ENCODE measurements around the gene OTOS. TPM values are rescaled to one million over a fixed set of nuclear protein-coding genes. Genes with fewer than 3 reads are reported as not detected.

OTOS gene
- polyA plus RNA-seq, 1 experiment = not detected

DNA sequence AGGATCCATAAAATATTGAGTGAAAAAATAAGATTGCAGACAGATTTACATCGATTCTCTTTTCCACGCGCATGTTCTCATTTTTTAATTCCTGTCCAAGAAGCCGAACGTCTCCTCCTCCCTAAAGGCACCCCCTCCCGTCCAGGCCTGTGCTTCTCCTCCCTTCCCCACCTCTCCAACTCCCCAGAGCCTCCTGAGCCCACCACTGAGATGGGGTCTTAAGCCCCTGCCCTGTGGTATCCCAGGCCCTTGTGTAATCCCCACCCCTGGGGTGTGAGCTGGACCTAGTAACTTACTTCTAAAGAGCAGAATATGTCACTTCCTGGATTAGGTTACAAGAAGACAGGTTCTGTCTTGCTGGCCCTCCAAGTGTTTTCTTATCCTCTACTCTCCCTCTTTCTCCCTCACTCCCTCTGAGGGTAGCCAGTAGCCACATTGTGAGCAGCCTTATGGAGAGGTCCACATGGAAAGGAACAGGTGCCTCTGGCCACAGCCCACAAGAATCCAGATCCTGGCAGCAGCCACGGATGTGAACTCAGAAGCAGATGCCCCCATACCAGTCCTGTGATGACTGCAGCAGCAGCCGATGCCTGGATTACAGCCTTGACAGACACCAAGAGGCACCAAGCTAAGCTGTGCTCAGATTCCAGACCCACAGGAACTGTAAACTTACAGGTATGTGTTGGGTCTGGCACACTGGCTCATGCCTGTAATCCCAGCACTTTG lies 39.6 kb upstream of the OTOS start:
- POLR2A ChIA-PET = no interaction called here
- no peak for DNase-seq (ENCODE audit: low read depth, low spot score)
- TF ChIP-seq, protein P1, sequence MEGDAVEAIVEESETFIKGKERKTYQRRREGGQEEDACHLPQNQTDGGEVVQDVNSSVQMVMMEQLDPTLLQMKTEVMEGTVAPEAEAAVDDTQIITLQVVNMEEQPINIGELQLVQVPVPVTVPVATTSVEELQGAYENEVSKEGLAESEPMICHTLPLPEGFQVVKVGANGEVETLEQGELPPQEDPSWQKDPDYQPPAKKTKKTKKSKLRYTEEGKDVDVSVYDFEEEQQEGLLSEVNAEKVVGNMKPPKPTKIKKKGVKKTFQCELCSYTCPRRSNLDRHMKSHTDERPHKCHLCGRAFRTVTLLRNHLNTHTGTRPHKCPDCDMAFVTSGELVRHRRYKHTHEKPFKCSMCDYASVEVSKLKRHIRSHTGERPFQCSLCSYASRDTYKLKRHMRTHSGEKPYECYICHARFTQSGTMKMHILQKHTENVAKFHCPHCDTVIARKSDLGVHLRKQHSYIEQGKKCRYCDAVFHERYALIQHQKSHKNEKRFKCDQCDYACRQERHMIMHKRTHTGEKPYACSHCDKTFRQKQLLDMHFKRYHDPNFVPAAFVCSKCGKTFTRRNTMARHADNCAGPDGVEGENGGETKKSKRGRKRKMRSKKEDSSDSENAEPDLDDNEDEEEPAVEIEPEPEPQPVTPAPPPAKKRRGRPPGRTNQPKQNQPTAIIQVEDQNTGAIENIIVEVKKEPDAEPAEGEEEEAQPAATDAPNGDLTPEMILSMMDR (IDR thresholded peaks at IDR 0.05; ENCODE audit: low read depth, low read length) = no peak
- H3K9me3 ChIP-seq (ENCODE audit: control insufficient read depth, insufficient read depth, low read length) = no peaks in the 10 kb centered on the region
- CTCF ChIA-PET = no interaction called here
- peaks cover 55% of the 10 kb centered on the region for H3K27me3 ChIP-seq (ENCODE audit: control insufficient read depth, insufficient read depth, low read length)
- H3K27ac ChIP-seq (ENCODE audit: low read depth, low read length) = no peak overlapping the region
- H3K4me3 ChIP-seq (ENCODE audit: low read depth, low read length) = no peak overlapping the region

DNA sequence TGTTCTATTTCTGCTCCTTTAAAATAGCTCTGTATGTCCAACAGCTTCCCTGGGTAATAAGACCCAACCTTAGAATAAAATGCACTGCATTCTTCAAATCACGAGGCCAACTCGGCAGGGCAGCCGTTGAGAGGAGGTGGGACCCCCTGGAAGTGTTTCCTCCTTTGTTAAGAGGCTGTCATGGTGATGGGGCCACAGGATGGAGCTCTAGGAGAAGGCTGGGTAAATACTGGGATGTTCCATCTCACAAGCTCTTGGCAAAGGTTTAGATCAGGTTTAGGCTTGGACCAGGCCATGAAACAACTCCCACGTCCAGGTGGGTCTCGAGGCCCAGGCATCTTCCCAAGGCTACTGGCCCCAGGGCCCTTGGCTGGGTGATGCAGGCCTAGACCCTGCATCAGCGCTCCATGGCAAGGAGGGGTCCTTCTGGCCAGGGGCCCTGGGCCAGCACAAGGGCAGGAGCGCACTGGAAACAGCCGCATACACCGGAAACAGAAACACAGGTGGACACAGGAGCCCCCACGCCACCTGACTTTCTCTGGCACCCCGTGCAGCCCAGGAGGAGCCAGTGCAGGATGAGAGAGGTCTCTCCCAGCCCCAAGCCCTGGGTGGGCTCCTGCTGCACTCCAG lies 38.8 kb upstream of the OTOS start:
- no peak overlapping the region for H3K4me3 ChIP-seq (ENCODE audit: low read depth, low read length)
- ChIA-PET CTCF (interaction anchor here (0.8 kb wide), 1 partner anchor 54 kb away, joined by 3 read pairs; no protein-coding TSS in a partner anchor), POLR2A (no interaction called here)
- TF ChIP-seq, protein P1 (IDR thresholded peaks at IDR 0.05; ENCODE audit: low read depth, low read length) = no peak
- DNase-seq (ENCODE audit: low read depth, low spot score) = no peak
- peaks cover 56% of the 10 kb centered on the region for H3K27me3 ChIP-seq (ENCODE audit: control insufficient read depth, insufficient read depth, low read length)
- H3K27ac ChIP-seq (ENCODE audit: low read depth, low read length) = no peak overlapping the region
- no peaks in the 10 kb centered on the region for H3K9me3 ChIP-seq (ENCODE audit: control insufficient read depth, insufficient read depth, low read length)

DNA sequence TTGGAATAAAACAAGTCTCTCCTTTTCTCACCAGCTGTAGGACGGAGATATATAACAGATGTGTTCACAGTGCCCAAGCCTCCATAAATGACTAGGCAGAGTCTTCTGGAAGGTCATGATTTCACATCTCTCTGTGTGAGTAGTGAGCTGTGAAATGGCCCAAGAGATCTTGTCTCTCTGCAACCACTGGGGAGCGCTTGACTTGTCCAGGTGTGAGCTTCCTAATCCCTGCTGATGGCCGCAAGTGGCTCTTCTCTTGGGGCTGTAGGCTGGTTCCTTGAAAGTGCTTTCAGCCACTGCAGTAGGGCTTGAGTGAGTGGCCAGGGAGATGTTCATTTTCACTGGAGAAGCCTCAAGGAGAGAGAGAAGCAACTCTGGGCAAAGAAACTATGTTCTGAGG lies 38.1 kb upstream of the OTOS start:
- ChIA-PET CTCF (interaction anchor here (0.8 kb wide), 1 partner anchor 54 kb away, joined by 3 read pairs; no protein-coding TSS in a partner anchor), POLR2A (no interaction called here)
- DNase-seq (ENCODE audit: low read depth, low spot score) = no peak
- no peak overlapping the region for H3K27ac ChIP-seq (ENCODE audit: low read depth, low read length)
- H3K9me3 ChIP-seq (ENCODE audit: control insufficient read depth, insufficient read depth, low read length) = no peaks in the 10 kb centered on the region
- H3K27me3 ChIP-seq (ENCODE audit: control insufficient read depth, insufficient read depth, low read length) = peaks cover 57% of the 10 kb centered on the region
- H3K4me3 ChIP-seq (ENCODE audit: low read depth, low read length) = no peak overlapping the region
- TF ChIP-seq, protein P1 (IDR thresholded peaks at IDR 0.05; ENCODE audit: low read depth, low read length) = no peak

DNA sequence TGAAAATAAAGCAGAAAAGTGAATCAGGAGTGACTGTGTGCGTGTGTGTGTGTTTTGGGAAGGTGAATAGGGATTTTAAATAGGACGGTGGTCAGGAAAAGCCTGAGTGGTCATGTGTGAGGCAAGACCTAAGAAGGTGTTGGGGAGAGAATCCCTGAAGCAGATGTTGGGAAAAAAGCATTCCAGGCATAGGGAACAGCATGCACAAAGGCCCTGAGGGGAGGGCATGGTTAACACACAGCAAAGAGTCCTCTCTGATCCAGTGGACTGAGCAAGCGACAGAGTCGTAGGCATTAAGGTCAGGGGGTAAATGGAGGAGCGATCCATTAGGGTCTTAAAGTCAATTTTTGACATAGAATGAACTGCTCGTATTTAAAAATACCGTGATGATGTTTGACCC lies 34.0 kb upstream of the OTOS start:
- peaks cover 44% of the 10 kb centered on the region for H3K27me3 ChIP-seq (ENCODE audit: control insufficient read depth, insufficient read depth, low read length)
- TF ChIP-seq, protein P1 (IDR thresholded peaks at IDR 0.05; ENCODE audit: low read depth, low read length) = no peak
- no peak overlapping the region for H3K4me3 ChIP-seq (ENCODE audit: low read depth, low read length)
- no peak overlapping the region for H3K27ac ChIP-seq (ENCODE audit: low read depth, low read length)
- no peak for DNase-seq (ENCODE audit: low read depth, low spot score)
- ChIA-PET CTCF (interaction anchor here (0.8 kb wide), 1 partner anchor 31 kb away, joined by 3 read pairs; no protein-coding TSS in a partner anchor), POLR2A (interaction anchor here (0.6 kb wide), 1 partner anchor 212 kb away, joined by 4 read pairs; no protein-coding TSS in a partner anchor)
- H3K9me3 ChIP-seq (ENCODE audit: control insufficient read depth, insufficient read depth, low read length) = no peaks in the 10 kb centered on the region

Data from AG04450 (cell line).